WTC11 (cell line): ENCODE data around the gene GCC2. TPM values are rescaled to one million over a fixed set of nuclear protein-coding genes. Genes with fewer than 3 reads are reported as not detected.

Experiments used
- ATAC-seq: fragments of 200-7000 bp; cut with Tn5 transposase; 2 replicates; pipeline ENCODE4 v1.10.0; 2021; ENCODE audit warnings: mild to moderate bottlenecking, moderate library complexity
- CTCF ChIA-PET: fragments of 300-600 bp; sonication (Branson Sonifier 250); formaldehyde crosslinking; loops from one replicate; lab custom pipeline; 2021; ENCODE audit warnings: antibody characterized with exemption; lab: Charles Lee
- POLR2A ChIA-PET: fragments of 350-600 bp; sonication (Branson Sonifier 250); formaldehyde crosslinking; loops from one replicate; lab custom pipeline; 2021; ENCODE audit warnings: antibody characterized with exemption; lab: Charles Lee
- DNase-seq: peaks from one replicate; pipeline ENCODE4 v3.0.0; 2021; ENCODE audit warnings: low spot score
- H3K27ac Mint-ChIP-seq: 2 replicates; pipeline ENCODE4 v1.8.0; 2021; ENCODE audit warnings: mixed read lengths
- H3K27me3 Mint-ChIP-seq: 2 replicates; pipeline ENCODE4 v1.8.0; 2021; ENCODE audit warnings: low read depth, mild to moderate bottlenecking, moderate library complexity, mixed read lengths
- H3K36me3 Mint-ChIP-seq: 2 replicates; pipeline ENCODE4 v1.8.0; 2021; ENCODE audit warnings: mixed read lengths
- H3K4me1 Mint-ChIP-seq: 2 replicates; pipeline ENCODE4 v1.8.0; 2022; ENCODE audit warnings: mixed read lengths
- H3K4me3 Mint-ChIP-seq: 2 replicates; pipeline ENCODE4 v1.8.0; 2021; ENCODE audit warnings: mild to moderate bottlenecking, moderate library complexity, mixed read lengths
- H3K9me3 Mint-ChIP-seq: 2 replicates; pipeline ENCODE4 v1.8.0; 2021; ENCODE audit warnings: mixed read lengths
- AFF4 ChIP-seq: sonication (generic); formaldehyde crosslinking; IDR thresholded peaks from 2 replicates; pipeline ENCODE4 v1.8.1; 2023; ENCODE audit warnings: mild to moderate bottlenecking, missing genetic modification reagents, borderline replicate concordance
- ATF6 ChIP-seq: sonication (generic); formaldehyde crosslinking; IDR thresholded peaks from 2 replicates; pipeline ENCODE4 v1.8.1; 2023; ENCODE audit warnings: mild to moderate bottlenecking, missing genetic modification reagents
- E2F4 ChIP-seq: sonication (generic); formaldehyde crosslinking; IDR thresholded peaks from 2 replicates; pipeline ENCODE4 v1.8.1; 2022; ENCODE audit warnings: low read depth, mild to moderate bottlenecking, moderate library complexity, missing genetic modification reagents, borderline replicate concordance
- FOXJ3 ChIP-seq: sonication (generic); formaldehyde crosslinking; IDR thresholded peaks from 2 replicates; pipeline ENCODE4 v1.9.0; 2021; ENCODE audit warnings: missing genetic modification reagents, mild to moderate bottlenecking, borderline replicate concordance
- FOXK1 ChIP-seq: sonication (generic); formaldehyde crosslinking; IDR thresholded peaks from 2 replicates; pipeline ENCODE4 v1.8.0; 2022; ENCODE audit warnings: mild to moderate bottlenecking, moderate library complexity, missing genetic modification reagents
- FOXP1 ChIP-seq: sonication (generic); formaldehyde crosslinking; IDR thresholded peaks from 2 replicates; pipeline ENCODE4 v1.8.0; 2022; ENCODE audit warnings: missing genetic modification reagents, mild to moderate bottlenecking, moderate library complexity, borderline replicate concordance
- FOXP4 ChIP-seq: sonication (generic); formaldehyde crosslinking; IDR thresholded peaks from 2 replicates; pipeline ENCODE4 v1.8.0; 2022; ENCODE audit warnings: mild to moderate bottlenecking, missing genetic modification reagents
- GRHL2 ChIP-seq: fragments of 250-450 bp; sonication (Bioruptor Pico); IDR thresholded peaks from 2 replicates; pipeline ENCODE4 v1.8.0; 2022; ENCODE audit warnings: mild to moderate bottlenecking, moderate library complexity; ENCODE audit not compliant: insufficient replicate concordance, severe bottlenecking
- GTF2I ChIP-seq: fragments of 250-450 bp; sonication (Bioruptor Pico); conservative IDR thresholded peaks from 2 replicates; pipeline ENCODE4 v1.4.0; 2021; ENCODE audit warnings: mild to moderate bottlenecking
- HMGA2 ChIP-seq: fragments of 250-450 bp; sonication (Bioruptor Pico); IDR thresholded peaks from 2 replicates; pipeline ENCODE4 v1.4.0; 2021; ENCODE audit warnings: mild to moderate bottlenecking, moderate library complexity
- IRF1 ChIP-seq: sonication (generic); formaldehyde crosslinking; IDR thresholded peaks from 2 replicates; pipeline ENCODE4 v1.8.0; 2023; ENCODE audit warnings: missing genetic modification reagents
- IRF2 ChIP-seq: sonication (generic); formaldehyde crosslinking; IDR thresholded peaks from 2 replicates; pipeline ENCODE4 v1.8.0; 2022; ENCODE audit warnings: low read depth, missing genetic modification reagents, borderline replicate concordance
- MAX ChIP-seq: sonication (generic); formaldehyde crosslinking; IDR thresholded peaks from 2 replicates; pipeline ENCODE4 v1.8.0; 2022; ENCODE audit warnings: mild to moderate bottlenecking, missing genetic modification reagents
- MXD4 ChIP-seq: fragments of 250-450 bp; sonication (Bioruptor Pico); IDR thresholded peaks from 2 replicates; pipeline ENCODE4 v1.8.0; 2021; ENCODE audit warnings: mild to moderate bottlenecking, moderate library complexity, borderline replicate concordance
- NR3C1 ChIP-seq: sonication (generic); formaldehyde crosslinking; conservative IDR thresholded peaks from 2 replicates; pipeline ENCODE4 v1.8.1; 2023; ENCODE audit warnings: low read depth, mild to moderate bottlenecking, missing genetic modification reagents
- OVOL2 ChIP-seq: fragments of 250-450 bp; sonication (Bioruptor Pico); IDR thresholded peaks from 2 replicates; pipeline ENCODE4 v1.9.0; 2021; ENCODE audit warnings: mild to moderate bottlenecking, borderline replicate concordance
- PRRX2 ChIP-seq: fragments of 250-450 bp; sonication (Bioruptor Pico); IDR thresholded peaks from 2 replicates; pipeline ENCODE4 v1.8.0; 2021; ENCODE audit warnings: mild to moderate bottlenecking
- RELA ChIP-seq: sonication (generic); formaldehyde crosslinking; IDR thresholded peaks from 2 replicates; pipeline ENCODE4 v1.8.1; 2022; ENCODE audit warnings: missing genetic modification reagents, mild to moderate bottlenecking, borderline replicate concordance
- SMAD3 ChIP-seq: sonication (generic); formaldehyde crosslinking; IDR thresholded peaks from 2 replicates; pipeline ENCODE4 v1.8.0; 2022; ENCODE audit warnings: missing genetic modification reagents, mild to moderate bottlenecking, borderline replicate concordance
- SMAD4 ChIP-seq: sonication (generic); formaldehyde crosslinking; IDR thresholded peaks from 2 replicates; pipeline ENCODE4 v1.8.0; 2022; ENCODE audit warnings: mild to moderate bottlenecking, missing genetic modification reagents
- TEAD1 ChIP-seq: sonication (generic); formaldehyde crosslinking; IDR thresholded peaks from 2 replicates; pipeline ENCODE4 v1.8.0; 2022; ENCODE audit warnings: mild to moderate bottlenecking, missing genetic modification reagents
- ZBTB43 ChIP-seq: sonication (generic); formaldehyde crosslinking; IDR thresholded peaks from 2 replicates; pipeline ENCODE4 v1.8.1; 2023; ENCODE audit warnings: mild to moderate bottlenecking, missing genetic modification reagents
- ZMAT4 ChIP-seq: fragments of 250-450 bp; sonication (Bioruptor Pico); IDR thresholded peaks from 2 replicates; pipeline ENCODE4 v1.9.0; 2021; ENCODE audit warnings: mild to moderate bottlenecking
- ZNF232 ChIP-seq: sonication (generic); formaldehyde crosslinking; IDR thresholded peaks from 2 replicates; pipeline ENCODE4 v1.8.0; 2022; ENCODE audit warnings: mild to moderate bottlenecking, missing genetic modification reagents
- ZNF263 ChIP-seq: sonication (generic); formaldehyde crosslinking; IDR thresholded peaks from 2 replicates; pipeline ENCODE4 v1.8.1; 2022; ENCODE audit warnings: low read depth, mild to moderate bottlenecking, moderate library complexity, missing genetic modification reagents
- ZNF396 ChIP-seq: fragments of 250-450 bp; sonication (Bioruptor Pico); IDR thresholded peaks from 2 replicates; pipeline ENCODE4 v1.8.0; 2021; ENCODE audit warnings: mild to moderate bottlenecking, moderate library complexity, borderline replicate concordance
- ZNF671 ChIP-seq: fragments of 250-450 bp; sonication (Bioruptor Pico); IDR thresholded peaks from 2 replicates; pipeline ENCODE4 v1.8.0; 2021; ENCODE audit warnings: mild to moderate bottlenecking
- total RNA-seq: library from RNA; stranded (reverse); gene quantifications from 3 replicates; pipeline ENCODE4 v1.2.3, GENCODE V29; 2021

Gene GCC2
- total RNA-seq, 1 experiment from 2014 or later: 66.5 TPM

- POLR2A ChIA-PET: interaction anchor here (0.9 to 1.0 kb wide), 2 partner anchors 14 to 45 kb away, joined by 4 read pairs; partner anchors contain the start of gene GCC2
- TF ChIP-seq ZBTB43 (0 out of 2 replicates have a peak, but pooled peaks have one; percentile 34), FOXP4 (CRISPR knock-in tag) (peak; percentile 51; the same call in 1 of the 2 replicates), AFF4 (CRISPR knock-in tag) (no peak), RELA (CRISPR knock-in tag) (no peak), GRHL2 (CRISPR knock-in tag) (no peak), IRF1 (CRISPR knock-in tag) (no peak), FOXK1 (no peak), MXD4 (CRISPR knock-in tag) (no peak), NR3C1 (CRISPR knock-in tag) (no peak), ZNF671 (CRISPR knock-in tag) (no peak), GTF2I (CRISPR knock-in tag) (no peak), OVOL2 (no peak), HMGA2 (CRISPR knock-in tag) (no peak), SMAD4 (CRISPR knock-in tag) (no peak), ZMAT4 (CRISPR knock-in tag) (no peak), SMAD3 (CRISPR knock-in tag) (no peak), FOXP1 (CRISPR knock-in tag) (no peak), TEAD1 (CRISPR knock-in tag) (peak; percentile 72; the same call in 1 of the 2 replicates), ZNF232 (no peak), E2F4 (CRISPR knock-in tag) (no peak), FOXJ3 (no peak), ATF6 (CRISPR knock-in tag) (no peak), PRRX2 (CRISPR knock-in tag) (no peak), ZNF263 (CRISPR knock-in tag) (no peak), IRF2 (CRISPR knock-in tag) (no peak), ZNF396 (CRISPR knock-in tag) (no peak), MAX (CRISPR knock-in tag) (peak; percentile 28; the same call in 1 of the 2 replicates)
Measured at GRCh38 chr2:108403494-108403893, 45.5 kb upstream of the GCC2 start.

More at GRCh38 chr2:108403494-108403893, 45.5 kb upstream of the GCC2 start:
- CTCF ChIA-PET: interaction anchor here (0.8 kb wide), 1 partner anchor 20 kb away, joined by 3 read pairs; no protein-coding TSS in a partner anchor
- Mint-ChIP-seq H3K9me3 (peaks cover 76% of the 10 kb centered on the region), H3K27me3 (no peaks in the 10 kb centered on the region; the same call in none of the 2 replicates), H3K27ac (peak overlapping the region; percentile 96), H3K4me3 (no peak overlapping the region), H3K36me3 (peaks cover 66% of the 10 kb centered on the region), H3K4me1 (peaks cover 28% of the 10 kb centered on the region)
- DNase-seq: peak; percentile 65
- peak; percentile 89 for ATAC-seq
